ENCODE measurements around the gene DLG3.

DNA sequence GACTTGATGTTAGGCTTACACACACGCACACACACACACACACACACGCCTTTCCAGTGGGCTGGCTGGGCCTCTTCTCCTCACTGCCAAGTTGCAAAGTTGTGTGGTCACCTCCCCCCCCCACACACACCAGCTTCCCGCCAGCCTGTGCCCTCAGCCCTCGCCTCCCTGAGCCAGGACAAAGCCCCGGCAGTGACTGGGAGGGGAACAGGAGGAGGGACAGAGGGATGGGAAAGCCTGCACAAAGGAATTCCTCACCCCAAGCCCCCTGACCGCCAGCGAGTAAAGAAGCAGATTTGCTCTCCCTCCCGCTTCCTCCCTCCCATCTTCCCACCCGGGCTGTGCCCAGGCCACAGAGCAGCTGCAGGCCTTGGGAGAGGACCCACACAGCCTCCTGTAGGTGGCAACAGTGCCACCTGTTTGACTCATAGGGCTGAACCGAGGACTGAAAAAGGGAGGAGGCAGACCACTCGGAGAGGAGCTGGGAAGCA lies 21.7 kb upstream of the DLG3 start, which contains the start of gene GDPD2:
- TF ChIP-seq, protein P1, sequence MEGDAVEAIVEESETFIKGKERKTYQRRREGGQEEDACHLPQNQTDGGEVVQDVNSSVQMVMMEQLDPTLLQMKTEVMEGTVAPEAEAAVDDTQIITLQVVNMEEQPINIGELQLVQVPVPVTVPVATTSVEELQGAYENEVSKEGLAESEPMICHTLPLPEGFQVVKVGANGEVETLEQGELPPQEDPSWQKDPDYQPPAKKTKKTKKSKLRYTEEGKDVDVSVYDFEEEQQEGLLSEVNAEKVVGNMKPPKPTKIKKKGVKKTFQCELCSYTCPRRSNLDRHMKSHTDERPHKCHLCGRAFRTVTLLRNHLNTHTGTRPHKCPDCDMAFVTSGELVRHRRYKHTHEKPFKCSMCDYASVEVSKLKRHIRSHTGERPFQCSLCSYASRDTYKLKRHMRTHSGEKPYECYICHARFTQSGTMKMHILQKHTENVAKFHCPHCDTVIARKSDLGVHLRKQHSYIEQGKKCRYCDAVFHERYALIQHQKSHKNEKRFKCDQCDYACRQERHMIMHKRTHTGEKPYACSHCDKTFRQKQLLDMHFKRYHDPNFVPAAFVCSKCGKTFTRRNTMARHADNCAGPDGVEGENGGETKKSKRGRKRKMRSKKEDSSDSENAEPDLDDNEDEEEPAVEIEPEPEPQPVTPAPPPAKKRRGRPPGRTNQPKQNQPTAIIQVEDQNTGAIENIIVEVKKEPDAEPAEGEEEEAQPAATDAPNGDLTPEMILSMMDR (IDR thresholded peaks at IDR 0.05; ENCODE audit: low read depth, low read length), result no peak
- no peak for TF ChIP-seq EZH2phosphoT487 (IDR thresholded peaks at IDR 0.05; ENCODE audit: low read depth)

Measured in OCI-LY3 (cell line).